Astrocyte of the spinal cord (primary cell): ENCODE data around the gene SWAP70.
A peak's percentile ranks its signal among the peaks of the same experiment; 100 is the strongest.

ENCODE experiments used
- DNase-seq: peaks from one replicate; pipeline ENCODE4 v3.0.0; 2011; ENCODE audit warnings: low read depth, low spot score
- H3K4me3 ChIP-seq: 2 replicates; pipeline ENCODE4 v1.5.1; 2011; ENCODE audit warnings: low read depth, mild to moderate bottlenecking, low read length, moderate library complexity
- in situ Hi-C: cut with HindIII; loops from 2 replicates; pipeline ENCODE4 v1.10.0; 2017; ENCODE audit warnings: low sequenced_read_pairs
- TF ChIP-seq, protein P1 (sequence below): IDR thresholded peaks from 2 replicates; pipeline ENCODE4 v1.5.1; 2012; ENCODE audit warnings: low read depth, mild to moderate bottlenecking, low read length, inconsistent platforms

The SWAP70 gene

DNA sequence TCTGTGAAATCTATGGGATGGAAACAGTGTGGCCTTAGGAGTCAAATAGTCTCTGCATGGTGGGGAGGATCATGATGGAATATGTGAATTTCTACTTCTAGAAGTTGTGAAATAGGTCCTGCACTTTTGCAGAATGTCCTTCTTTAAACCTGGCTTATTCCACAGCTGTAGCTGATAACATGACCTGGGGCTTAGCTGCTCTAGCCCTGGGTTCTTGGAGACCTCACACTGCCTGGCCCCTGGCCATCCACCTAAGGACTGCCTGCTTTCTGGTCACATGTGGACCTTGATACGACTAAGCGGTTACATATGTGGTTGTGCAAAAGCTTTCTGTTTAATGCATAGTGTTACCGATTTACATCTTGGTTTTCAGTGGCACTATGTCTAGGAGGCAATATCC, 88.2 kb downstream of the SWAP70 start:
- in situ Hi-C loops = no loop called here
- H3K4me3 ChIP-seq = no peak overlapping the region
- DNase-seq = peak; percentile 21
- TF ChIP-seq, protein P1, sequence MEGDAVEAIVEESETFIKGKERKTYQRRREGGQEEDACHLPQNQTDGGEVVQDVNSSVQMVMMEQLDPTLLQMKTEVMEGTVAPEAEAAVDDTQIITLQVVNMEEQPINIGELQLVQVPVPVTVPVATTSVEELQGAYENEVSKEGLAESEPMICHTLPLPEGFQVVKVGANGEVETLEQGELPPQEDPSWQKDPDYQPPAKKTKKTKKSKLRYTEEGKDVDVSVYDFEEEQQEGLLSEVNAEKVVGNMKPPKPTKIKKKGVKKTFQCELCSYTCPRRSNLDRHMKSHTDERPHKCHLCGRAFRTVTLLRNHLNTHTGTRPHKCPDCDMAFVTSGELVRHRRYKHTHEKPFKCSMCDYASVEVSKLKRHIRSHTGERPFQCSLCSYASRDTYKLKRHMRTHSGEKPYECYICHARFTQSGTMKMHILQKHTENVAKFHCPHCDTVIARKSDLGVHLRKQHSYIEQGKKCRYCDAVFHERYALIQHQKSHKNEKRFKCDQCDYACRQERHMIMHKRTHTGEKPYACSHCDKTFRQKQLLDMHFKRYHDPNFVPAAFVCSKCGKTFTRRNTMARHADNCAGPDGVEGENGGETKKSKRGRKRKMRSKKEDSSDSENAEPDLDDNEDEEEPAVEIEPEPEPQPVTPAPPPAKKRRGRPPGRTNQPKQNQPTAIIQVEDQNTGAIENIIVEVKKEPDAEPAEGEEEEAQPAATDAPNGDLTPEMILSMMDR = no peak

DNA sequence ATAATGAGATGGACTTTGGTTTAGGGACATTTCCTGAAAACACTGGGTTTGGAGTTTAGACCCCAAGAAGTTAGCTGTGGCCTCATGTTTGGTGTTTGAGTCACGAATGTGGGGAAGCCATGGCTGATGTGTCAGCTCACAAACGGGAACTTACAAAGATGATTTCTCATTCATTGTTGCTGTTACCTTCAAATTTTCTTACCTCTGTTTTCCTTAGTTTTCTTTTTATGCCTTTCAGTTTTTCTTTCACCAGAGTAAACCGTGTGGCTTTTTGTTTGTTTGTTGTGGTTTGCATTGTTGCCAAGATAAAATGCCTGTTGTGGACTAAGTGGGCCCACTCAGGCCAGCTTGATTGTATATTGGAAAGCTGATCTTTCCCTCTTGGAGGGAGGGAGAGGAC, 89.1 kb downstream of the SWAP70 start:
- TF ChIP-seq, protein P1 = no peak
- no peak overlapping the region for H3K4me3 ChIP-seq
- peak; percentile 84 for DNase-seq
- in situ Hi-C loops = no loop called here

DNA sequence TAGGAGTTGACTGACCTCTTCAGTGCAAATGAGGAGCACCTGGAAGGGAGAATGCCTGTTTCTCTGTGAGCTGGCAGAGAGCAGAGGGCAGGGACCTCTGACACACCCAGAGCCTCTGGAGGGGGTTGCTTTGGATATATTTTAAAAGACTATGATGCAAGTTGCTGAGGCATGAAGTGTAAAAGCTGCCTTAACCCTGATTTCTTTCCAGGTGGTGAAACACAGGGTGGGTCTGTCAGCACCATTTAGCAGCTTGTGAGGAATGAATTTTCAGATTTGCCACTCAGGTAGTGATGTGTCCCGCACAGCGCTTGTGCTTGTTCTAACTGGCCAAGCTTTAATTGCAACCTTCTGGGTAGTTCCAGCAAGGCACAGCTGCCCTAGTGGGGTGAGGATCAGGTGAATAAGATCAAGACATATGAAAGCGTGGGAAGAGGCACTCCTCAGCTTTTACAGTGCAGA, 90.2 kb downstream of the SWAP70 start:
- H3K4me3 ChIP-seq = no peak overlapping the region
- TF ChIP-seq, protein P1 = no peak
- DNase-seq = peak; percentile 23
- in situ Hi-C loops = no loop called here

DNA sequence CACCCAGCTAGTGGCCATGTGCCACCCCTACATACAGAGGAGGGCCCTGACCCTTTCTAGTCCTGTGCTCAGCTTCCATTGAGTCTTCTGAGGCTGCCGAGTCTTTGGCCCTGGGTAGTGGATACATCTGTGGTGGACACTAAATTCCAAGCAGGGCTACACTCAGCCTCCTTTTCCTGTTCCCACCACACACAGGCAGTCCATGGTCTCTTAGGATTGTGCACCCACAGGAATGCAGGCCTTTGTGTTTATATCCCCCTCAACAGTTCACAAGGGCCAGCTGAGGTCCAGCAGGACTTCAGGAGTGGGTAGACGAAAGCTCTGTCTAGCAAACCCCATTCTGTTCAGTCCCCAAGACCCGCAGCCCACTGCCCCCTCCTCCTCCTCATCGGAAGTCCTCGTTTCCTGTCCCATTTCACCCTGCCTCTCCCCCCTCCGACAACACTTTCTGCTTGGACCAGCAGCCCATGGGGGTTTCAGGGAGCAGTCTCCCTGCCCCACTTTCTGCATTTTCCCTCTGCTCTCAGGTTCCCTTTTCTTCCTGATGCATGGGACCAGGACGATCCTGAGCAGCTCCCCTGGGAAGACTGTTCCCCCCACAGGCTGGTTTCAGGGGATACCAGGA, 91.8 kb downstream of the SWAP70 start:
- TF ChIP-seq, protein P1 = no peak
- in situ Hi-C loops = no loop called here
- DNase-seq = peak; percentile 89
- no peak overlapping the region for H3K4me3 ChIP-seq

DNA sequence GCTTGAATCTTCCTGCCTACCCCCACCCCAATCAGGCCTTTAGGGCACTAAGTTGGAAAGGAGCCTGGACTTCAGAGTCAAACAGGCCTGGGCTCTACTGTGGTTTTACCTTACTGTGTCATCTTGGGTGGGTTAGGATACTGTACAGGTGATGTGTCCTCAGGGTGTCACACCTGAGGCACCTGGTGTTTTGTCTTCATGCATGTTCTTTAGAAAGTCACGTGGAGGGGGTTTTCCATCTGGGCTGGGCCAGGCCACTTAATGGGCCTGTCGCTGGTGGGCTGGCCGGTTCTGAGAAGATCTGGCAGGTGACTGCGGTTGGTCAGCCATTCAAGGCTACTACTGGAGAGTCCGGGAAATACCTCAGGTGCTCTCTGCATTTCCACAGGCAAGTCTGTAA, 92.6 kb downstream of the SWAP70 start:
- in situ Hi-C loops = no loop called here
- H3K4me3 ChIP-seq = no peak overlapping the region
- TF ChIP-seq, protein P1 = no peak
- no peak for DNase-seq

DNA sequence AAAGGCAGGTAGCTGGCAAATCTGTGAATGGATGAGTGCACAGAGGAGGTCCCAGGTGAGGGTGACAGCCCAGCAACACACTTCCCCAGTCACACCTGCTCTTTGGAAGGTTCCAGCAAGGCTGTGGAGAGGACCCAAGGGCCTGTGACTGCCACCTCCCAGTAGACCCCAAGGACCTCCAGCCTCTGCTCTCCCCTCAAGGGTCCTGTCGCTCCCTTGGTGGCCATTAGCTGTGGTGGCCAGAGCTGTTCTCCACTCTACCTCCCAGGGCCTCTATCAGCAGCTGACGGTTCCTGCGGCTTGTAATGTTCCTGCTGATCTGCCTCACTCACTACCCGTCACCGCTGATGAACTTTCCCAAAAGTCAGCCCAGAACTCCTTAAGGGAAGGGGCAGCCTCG, 93.0 kb downstream of the SWAP70 start:
- TF ChIP-seq, protein P1 = no peak
- H3K4me3 ChIP-seq = no peak overlapping the region
- in situ Hi-C loops = no loop called here
- DNase-seq = no peak
